Activated CD8-positive, alpha-beta memory T cell treated with anti-CD3 and anti-CD28 coated beads, Interleukin-2, amount 50 U/mL, for 4 hours (primary cell): ENCODE data around the gene ADAM33.

Experiments
- DNase-seq: peaks from one replicate; pipeline ENCODE4 v3.0.0-alpha.2; 2020

ADAM33 gene

DNA sequence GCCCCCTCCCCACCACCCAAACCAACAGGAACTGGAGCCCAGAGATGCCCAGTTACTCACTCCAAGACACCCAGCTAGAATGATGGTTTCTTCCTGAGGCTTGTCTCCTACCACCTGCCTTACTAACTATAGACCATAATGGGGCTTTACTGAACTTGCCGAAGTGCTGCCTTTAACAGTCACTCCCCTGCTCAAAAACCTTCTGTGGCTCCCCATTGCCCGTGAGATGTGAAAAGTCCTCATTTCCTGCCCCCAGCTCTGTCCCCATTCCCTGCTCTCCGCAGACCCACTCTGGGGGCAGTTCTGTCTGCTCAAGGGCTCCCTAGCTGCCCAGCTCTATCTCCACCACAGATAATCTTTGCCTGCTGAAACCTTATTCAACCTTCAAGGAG is 25.7 kb upstream of the ADAM33 start:
- no peak for DNase-seq

DNA sequence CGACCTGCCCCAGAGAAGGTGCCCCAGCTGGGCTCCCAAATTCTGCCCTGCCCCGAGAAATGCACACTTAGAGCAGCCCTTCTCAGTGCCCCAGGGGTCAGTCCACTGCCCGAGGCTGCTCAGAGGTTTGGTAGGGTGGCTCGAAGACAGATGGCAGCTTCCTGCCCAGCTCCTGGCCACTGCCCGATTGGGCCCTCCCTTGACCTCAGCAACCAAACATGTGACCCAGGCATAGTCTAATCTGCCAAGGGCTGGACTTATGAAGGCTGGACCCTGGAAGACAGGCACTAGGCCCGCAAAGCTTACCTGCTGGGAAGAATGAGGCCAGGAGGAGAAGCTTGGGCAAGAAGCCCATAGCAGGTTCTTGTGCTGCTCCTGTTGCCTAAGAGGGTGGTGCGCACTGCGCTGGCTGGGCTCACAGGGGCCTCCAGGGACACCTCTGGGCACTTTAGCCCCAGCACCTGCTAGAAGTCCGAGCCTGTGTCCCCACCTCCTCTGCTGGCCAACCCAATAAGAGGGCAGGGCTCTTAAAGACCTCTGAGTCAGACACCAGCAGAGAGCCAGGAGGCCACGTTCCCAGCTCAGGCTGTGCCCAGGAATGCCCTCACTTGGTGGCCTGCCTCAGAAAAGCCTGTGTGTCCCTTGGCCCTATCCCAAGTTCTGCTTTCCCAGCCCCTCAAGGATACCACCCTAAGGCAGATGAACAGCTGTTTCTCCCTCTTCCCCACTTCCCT is 25.1 kb upstream of the ADAM33 start:
- no peak for DNase-seq

DNA sequence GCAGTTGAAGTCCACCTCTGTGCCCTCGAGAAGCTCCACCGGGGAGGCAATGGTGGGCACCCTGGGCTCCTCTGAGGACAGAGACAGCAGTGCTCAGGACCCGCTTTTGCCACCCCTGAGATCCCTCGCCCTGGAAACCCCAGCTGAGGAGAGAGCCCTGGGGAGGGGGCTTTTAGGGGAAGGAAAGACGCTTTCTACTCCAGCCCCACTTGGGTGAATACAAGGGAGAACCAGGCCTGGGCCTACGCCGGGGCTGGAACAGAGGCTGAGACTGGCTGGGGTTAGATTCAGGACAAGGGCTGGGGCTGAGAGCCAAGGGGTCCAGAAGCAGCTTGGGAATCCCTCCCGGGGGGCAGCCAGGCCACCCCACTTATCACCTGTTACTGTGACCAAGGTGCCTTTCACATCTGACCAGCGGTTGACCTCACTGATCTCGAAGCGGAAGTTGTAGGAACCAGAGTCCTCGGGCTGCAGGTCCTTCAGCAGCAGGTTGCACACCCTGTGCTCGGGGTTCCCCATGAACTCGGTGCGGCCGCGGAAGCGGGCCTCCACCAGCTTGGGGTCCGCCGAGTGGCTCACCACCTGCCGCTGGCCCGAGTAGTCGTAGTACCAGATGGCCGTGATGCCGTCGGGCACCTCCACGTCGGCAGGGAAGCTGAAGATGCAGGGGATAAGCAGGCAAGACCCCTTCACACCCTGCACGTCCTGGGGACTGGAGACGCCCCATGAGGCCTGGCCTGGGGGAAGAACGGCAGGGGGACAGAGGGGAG is 24.3 kb upstream of the ADAM33 start:
- no peak for DNase-seq

- DNase-seq: no peak
These were observed 23.7 kb upstream of the ADAM33 start for GRCh38 chr20:3705491-3705969.

DNA sequence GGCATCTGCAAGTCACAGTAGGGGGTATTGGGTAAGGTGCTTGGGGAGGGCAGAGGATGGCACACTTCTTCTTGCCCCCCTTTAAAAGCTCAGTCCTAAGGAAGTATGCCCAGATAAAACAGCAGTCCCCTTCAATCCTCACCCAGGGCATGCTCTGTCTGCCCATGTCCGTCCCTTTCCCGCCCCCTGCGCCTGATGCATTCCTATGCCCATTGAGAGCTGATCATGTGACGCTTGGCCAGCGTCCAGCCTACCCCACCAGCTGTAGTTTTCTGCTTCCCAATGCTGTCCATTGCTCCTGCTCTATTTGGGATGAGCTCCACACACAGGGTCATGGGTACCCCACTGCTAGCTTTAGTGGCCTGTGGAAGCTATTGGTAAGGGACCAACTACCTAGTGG is 22.3 kb upstream of the ADAM33 start:
- DNase-seq: no peak

DNA sequence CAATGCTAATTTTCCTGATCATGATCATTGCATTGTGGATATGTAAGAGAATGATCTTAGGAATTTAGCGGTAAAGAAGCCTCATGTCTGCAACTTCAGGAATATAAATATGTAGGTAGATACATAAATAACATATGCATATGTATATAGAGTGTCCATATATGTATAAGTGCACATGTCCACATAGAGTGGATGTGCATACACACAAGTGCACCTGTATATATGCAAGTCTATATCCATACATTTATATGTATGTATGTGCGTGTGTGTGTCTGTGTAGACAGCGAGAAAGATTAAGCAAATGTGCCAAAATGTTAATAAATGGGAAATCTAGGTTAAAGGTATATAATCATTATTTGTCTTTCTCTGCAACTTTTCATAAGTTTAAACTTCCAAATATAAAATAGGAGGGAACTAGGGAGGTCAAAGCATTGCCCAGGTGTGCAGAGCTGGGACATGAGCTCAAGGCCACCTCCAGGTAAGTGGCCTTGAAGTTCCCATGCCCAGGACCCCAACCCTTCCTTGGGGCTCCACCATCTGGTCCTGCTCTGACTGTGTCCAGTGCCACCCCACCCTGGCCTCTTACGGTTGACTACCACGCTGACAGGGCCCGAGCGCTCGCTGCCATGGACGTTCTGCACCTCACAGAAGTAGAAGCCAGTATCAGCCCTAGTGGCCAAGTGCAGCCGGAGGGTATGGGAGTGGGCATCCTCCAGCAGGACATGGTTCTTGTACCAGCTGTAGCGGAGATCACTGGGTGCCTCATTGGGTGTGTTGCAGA is 21.0 kb upstream of the ADAM33 start:
- no peak for DNase-seq

DNA sequence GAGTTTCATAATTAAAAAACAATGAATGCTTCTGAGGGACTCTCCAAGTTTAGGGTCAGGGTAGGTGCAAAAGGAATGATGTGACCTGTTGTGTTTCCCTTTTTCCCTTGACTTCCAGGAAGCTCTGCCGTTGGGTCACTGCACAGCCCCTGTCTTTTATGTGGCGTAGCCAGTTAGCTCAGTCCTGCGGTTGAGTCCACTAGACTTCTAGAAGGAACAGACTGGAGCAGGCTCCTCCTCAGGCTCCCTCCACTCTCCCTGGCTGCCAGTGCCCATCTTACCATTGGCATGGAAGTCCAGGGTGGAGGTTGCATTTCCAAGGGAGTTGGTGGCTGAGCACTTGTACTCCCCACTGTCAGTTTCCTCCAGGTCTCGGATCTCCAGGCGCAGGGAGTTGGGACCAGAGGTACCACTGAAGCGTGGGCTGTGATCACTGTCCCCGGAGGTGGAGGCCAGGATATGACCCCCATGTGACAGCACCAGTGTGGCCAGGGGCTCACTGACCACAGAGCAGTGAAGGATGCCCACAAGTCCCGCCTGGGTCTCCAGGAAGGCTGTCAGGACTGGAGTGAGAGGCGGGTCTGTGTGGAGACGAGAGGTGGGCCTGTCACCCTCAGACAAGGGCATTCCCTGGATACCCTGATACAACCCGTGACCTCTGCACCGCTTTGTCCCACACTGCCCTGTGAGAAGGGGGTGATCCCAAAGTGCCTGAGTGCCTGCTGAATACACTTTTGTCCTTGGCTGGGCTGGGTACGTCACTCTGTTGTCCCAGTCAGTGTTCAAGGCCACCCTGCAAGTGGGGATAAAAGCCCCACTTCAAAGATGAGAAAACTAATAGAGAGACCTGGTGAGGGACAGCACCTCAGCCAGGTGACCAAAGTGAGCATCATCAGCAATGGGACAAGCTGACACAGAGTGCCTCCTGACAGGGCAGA is 19.5 kb upstream of the ADAM33 start:
- DNase-seq: no peak

DNA sequence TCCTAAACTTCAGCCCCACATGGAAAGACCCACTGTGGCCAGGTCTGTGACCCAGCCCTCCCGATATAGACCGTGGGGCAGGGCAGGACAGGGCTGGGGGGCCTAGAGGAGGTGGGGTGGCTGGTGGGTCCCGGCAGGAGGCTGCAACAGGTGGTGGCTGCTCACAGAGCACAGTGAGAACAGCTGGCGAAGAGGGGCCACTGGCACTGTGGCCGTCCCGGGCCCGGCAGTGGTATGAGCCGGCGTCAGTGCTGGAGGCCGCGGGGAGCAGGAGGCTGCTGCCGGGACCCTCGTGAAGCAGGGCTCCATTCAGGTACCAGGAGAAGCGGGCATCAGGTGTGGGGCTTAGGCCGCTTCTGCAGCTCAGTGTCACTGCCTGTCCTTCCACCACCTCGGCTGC is 17.2 kb upstream of the ADAM33 start:
- DNase-seq: no peak

- no peak for DNase-seq
These were observed 16.8 kb upstream of the ADAM33 start for GRCh38 chr20:3698591-3699001.

DNA sequence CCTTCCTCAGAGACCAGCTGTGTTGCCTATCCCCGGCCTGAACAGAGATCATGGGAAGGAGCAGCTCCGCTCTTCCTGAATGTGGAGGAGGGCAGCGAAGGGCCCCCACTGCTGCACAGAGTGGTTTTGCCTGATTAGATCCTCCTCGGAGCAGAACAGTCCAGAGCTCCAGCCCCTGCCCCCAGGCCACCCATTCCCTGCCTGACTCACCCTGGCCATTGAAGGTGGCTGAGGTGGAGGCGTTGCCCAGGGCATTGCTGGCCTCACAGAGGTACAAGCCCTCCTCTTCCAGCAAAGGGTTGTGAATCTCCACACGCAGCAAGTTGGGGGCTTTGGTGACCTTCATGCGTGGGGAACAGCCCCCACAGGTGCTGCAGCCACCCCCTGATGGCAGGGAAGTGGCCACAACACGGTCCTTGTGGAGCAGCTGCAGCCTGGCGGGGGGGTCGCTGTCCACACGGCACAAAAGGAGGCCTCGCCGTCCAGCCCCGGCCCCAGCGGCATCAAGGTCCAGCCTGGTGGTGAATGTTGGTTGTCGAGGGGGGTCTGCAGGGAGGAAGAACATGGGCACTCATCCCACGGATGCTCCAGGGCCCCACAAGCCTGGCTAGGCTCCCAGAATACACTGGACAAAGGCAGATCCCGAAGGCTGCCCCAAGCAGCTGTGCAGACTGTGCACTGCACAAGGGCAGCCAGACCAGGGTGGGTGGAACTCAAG is 15.9 kb upstream of the ADAM33 start:
- DNase-seq: no peak

- DNase-seq: no peak
These were observed 15.2 kb upstream of the ADAM33 start for GRCh38 chr20:3696745-3697587.

DNA sequence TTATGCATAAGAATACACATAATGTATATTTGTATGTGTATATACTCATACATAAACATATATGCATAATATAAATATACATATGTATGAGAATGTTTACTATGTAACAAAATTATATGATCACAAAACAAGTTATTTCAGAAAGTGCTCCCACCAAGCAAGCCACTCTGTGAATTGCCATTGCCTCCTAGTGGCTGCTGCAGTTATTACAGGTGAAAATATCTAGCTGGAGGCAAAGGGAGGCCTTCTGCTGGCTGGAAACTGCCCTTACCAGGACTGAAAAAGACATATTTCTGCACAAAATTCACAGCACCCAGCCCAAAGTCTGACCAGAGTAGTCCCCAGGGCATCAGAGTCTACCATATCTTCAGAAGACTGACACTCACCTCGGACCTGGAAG is 14.4 kb upstream of the ADAM33 start:
- no peak for DNase-seq

- no peak for DNase-seq
These were observed 13.1 kb upstream of the ADAM33 start for GRCh38 chr20:3694864-3695263.

DNA sequence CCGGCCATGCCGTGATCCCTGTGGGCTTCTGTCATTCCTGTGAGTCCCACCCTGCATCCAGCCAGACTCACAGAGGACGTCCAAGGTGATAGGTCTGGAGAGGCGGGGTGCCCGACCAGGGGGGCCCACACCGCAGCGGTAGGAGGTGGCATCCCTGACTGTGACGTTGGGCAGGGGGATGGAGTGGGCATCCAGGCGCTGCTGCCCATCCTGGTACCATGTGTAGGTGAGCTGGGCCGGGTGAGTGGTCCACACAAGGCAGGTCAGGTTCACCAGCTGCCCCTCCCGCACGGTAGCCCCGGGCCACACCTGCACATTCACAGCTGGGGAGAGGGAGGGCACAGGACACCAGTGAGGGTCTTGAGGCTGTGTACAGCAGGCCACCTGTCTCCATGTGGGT is 11.6 kb upstream of the ADAM33 start:
- no peak for DNase-seq

- DNase-seq: no peak
These were observed 11.0 kb upstream of the ADAM33 start for GRCh38 chr20:3692706-3693294.

GRCh38 chr20:3691897-3692296 is 10.1 kb upstream of the ADAM33 start:
- no peak for DNase-seq

DNA sequence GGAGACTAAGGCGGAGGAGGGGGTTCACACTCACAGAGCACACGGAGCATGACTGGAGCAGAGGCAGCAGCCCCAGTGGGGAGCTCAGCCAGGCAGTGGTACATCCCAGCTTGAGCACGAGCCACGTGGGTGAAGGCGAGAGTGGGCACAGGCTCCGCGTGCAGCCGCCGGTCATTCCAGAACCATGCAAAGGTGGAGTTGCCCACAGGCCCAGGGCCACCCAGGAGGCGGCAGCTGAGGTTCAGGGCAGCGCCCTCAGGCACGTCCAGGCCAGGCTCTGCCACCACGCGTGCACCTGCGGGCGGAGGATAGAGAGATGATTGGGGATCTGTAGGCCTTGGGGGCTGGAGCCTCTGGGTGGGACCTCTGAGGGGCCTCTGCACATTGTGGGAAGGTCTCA is 9.5 kb upstream of the ADAM33 start:
- no peak for DNase-seq

DNA sequence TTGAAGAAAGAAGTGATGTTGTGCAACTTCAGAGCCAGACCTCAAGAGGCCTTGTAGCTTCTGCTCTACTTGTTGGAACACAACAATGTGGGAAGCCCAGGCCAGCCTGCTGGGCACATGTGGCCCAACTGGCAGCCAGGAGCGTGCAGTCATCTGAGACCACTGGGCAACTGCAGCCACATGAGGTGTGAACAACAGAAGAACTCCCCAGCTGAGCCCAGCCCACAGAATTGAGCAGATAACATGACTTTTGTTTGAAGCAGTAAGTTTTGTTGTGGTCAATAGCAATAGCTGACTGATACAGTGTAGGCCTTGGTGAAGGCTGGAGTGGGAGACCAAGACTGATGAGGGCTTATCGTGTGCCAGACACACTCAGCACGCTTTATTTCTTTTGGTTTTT is 8.6 kb upstream of the ADAM33 start:
- DNase-seq: no peak

- DNase-seq: no peak
These were observed 8.2 kb upstream of the ADAM33 start for GRCh38 chr20:3689978-3690377.

- DNase-seq: no peak
These were observed 5.8 kb upstream of the ADAM33 start for GRCh38 chr20:3687655-3688054.
